NK-92 (cell line): ENCODE results near the gene FSTL5.

Experiments used
- DNase-seq: peaks from one replicate; lab custom pipeline; 2025; ENCODE audit not compliant: unreplicated experiment; lab: John Stamatoyannopoulos, UW

FSTL5 gene

GRCh38 chr4:161595230-161595771 lies 568.5 kb downstream of the FSTL5 start:
- no peak for DNase-seq

GRCh38 chr4:161585011-161585410 lies 578.8 kb downstream of the FSTL5 start:
- no peak for DNase-seq

- DNase-seq, result no peak
Observed at GRCh38 chr4:161583549-161583948, 580.3 kb downstream of the FSTL5 start.

- no peak for DNase-seq
Observed at GRCh38 chr4:161581262-161582230, 582.3 kb downstream of the FSTL5 start.

GRCh38 chr4:161577579-161578301 lies 586.1 kb downstream of the FSTL5 start:
- no peak for DNase-seq

DNA sequence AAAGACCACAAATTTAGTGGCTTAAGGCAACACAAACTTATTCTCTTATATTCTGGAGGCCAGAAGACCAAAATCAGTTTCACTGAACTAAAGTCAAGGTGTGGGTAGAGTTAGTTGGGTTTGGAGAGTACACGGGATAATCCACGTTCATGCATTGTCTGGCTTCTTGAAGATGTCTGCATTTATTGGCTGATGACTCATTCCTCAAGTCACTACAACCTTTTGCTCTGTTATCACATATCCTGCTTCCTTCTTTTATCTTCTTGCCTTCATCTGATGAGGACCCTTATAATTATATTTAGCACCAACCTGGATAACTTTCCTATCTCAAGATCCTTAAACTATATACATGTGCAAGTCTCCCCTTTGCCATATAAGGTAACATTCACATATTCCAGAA lies 590.0 kb downstream of the FSTL5 start:
- no peak for DNase-seq

GRCh38 chr4:161564230-161564834 lies 599.5 kb downstream of the FSTL5 start:
- no peak for DNase-seq

DNA sequence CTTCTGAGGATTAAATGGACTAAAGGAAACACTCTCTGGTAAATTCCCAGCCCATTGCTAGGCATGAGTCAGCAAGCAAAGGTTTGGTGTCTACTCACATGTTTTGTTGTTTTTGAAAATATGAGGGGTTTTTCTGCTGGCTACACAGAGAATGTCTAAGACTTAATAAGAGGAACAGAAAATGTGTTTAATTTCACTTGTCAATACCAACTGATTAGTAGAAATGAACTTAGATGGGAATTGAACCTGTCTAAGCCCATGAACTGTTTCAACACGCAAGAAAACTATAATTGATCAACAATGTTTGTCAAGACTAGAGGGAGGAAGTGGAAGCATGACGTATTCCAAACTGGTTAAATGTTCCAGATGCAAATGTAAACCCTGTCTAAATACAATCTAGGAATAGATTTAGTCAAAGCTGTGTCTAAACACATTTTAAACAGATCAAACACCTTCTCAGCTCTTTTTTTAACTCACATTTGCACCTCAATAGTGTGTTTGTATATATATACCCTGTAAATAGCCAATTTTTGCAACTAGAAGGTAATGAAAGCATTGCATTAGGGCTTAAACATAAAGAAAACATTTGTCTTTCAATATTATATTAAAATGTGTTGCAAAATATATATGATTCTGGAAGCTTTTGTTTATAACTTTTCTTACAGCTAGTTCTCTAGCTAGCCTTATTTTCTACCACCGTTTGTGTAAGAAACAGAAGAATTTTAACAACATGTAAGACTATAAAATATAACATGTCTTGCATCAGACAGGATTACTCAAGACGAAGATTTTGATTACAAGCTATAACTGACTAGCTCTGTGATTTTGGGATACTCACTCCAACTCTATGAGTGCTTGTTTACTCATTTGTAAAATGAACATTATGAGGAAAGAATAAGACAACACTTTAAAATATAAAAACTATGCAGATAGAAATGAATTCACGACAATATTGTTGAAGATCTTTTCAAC lies 607.8 kb downstream of the FSTL5 start:
- no peak for DNase-seq

DNA sequence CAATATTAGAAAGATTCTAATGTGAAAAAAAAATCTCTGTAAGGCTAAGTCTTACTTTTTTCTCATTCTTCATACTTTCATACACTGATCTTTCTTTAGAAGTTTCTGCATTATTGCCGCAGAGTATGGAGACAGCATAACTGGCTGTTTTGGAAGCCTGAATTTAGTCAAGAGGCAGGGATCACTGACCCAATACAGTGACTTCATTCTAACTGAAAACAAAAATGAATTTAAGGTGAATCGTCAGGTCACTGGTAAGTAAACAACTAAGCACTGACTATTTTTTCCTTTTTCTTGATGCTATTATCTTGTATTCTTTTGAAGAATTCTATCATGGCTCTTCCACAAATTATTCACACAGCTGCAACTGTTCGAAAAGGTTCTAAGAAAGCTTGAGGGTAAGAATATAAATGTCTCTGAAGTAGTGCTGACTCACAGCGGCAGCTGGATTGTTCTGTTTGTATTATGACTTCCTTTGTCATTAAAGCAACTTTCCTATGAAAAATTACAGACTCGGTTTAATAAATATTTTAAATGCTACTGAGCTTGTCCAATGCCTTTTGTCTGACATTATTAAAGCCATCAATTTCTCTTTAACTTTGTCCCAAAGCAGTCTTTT lies 609.3 kb downstream of the FSTL5 start:
- DNase-seq, result no peak

GRCh38 chr4:161546902-161547301 lies 616.9 kb downstream of the FSTL5 start:
- DNase-seq, result no peak

GRCh38 chr4:161540265-161540664 lies 623.5 kb downstream of the FSTL5 start:
- DNase-seq, result no peak

GRCh38 chr4:161538941-161539340 lies 624.9 kb downstream of the FSTL5 start:
- no peak for DNase-seq

- DNase-seq, result no peak
Observed at GRCh38 chr4:161530710-161531109, 633.1 kb downstream of the FSTL5 start.

- DNase-seq, result no peak
Observed at GRCh38 chr4:161525121-161525520, 638.7 kb downstream of the FSTL5 start.

DNA sequence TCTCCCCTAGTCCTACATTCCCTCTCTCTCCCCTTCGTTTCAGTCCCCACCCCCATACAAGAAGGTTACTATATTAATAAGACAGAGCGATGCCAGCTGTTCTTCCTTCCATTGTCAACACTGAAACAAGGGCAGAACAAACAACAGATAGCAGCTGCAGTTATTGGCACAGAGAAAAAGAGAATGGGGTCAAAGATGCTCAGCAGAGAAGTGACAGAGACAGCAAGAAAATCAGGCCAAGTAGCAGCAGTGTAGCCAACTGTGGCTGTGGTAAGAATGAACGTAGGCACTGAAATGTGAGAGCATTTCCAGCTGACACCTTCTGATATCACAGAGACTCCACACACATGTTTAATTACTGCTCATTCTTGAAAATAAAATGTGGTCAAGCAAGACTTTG lies 641.8 kb downstream of the FSTL5 start:
- no peak for DNase-seq

GRCh38 chr4:161519611-161520010 lies 644.2 kb downstream of the FSTL5 start:
- DNase-seq, result no peak

DNA sequence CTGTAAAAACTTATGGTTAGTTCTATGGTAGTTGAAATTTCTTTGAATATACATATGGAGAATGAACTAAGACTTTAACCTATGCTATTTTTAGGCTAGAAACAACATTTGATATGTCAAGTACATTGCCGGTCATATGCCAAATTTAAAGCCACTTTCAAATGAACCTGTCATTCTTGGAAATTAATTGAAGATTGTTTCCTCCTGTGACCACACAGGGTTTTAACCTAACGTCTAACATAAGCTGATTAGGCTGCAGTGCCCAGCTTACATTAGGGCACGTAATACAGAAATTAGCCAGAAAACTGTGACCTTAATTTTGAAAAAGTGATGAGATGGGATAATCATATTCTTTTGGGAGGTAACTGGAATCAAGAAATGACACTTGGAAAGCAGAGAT lies 645.9 kb downstream of the FSTL5 start:
- DNase-seq, result no peak

GRCh38 chr4:161505141-161505540 lies 658.7 kb downstream of the FSTL5 start:
- DNase-seq, result no peak

DNA sequence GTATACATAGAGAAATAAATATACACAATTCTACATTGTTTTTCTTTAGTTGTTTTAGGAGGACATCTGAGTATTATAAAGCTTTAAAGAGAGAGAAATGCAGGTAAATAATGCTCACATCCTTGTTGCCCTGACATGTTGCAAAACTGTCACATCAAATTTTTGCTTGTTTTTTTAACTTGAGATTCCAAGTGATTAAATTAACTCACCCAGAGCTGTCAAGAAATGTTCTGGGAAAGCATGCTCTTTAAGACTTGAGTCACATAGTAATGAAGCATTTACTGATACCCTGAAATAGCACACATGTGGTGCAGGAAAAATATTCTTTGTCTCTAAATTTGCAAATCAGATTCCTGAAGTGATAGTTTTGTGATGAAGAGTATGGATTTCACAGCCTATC lies 665.6 kb downstream of the FSTL5 start:
- DNase-seq, result no peak

- no peak for DNase-seq
Observed at GRCh38 chr4:161486461-161486860, 677.3 kb downstream of the FSTL5 start.
